Natural killer cell treated with Interleukin-12 subunit alpha and Interleukin-12 subunit beta and Interleukin-15 and Interleukin-18, amount 100 ng/mL, for 72 hours (primary cell): Measurements from ENCODE around the gene CFAP43. TPM values are rescaled to one million over a fixed set of nuclear protein-coding genes. Genes with fewer than 3 reads are reported as not detected.

Experiments used
- ATAC-seq, 2 donors: fragments of 150-1000 bp; cut with Tn5 transposase in 1 of 2; sonication (Bioruptor Pico), chemical (Tn5 transposase) in 1 of 2; 2 replicates each; pipeline ENCODE4 v1.10.0; 2021
- DNase-seq: peaks from one replicate; pipeline ENCODE4 v3.0.0; 2022; ENCODE audit warnings: low spot score
- H3K27ac Mint-ChIP-seq, 2 donors: 1 replicate in 1 of 2; 2 replicates in 1 of 2; pipeline ENCODE4 v1.8.0; 2022; ENCODE audit warnings: mixed read lengths in 2 of 2, mild to moderate bottlenecking in 1 of 2, moderate library complexity in 1 of 2
- H3K27me3 Mint-ChIP-seq, 2 donors: 1 replicate in 1 of 2; 2 replicates in 1 of 2; pipeline ENCODE4 v1.8.0; 2022; ENCODE audit warnings: mixed read lengths in 2 of 2
- H3K36me3 Mint-ChIP-seq: one replicate; pipeline ENCODE4 v1.8.0; 2022; ENCODE audit warnings: mixed read lengths
- H3K4me1 Mint-ChIP-seq, 2 donors: 1 replicate in 1 of 2; 2 replicates in 1 of 2; pipeline ENCODE4 v1.8.0; 2022; ENCODE audit warnings: low read depth in 2 of 2, mixed read lengths in 2 of 2, mild to moderate bottlenecking in 1 of 2
- H3K4me3 Mint-ChIP-seq: one replicate; pipeline ENCODE4 v1.8.0; 2022; ENCODE audit warnings: mixed read lengths
- H3K9me3 Mint-ChIP-seq: 2 replicates; pipeline ENCODE4 v1.8.0; 2022; ENCODE audit warnings: mixed read lengths
- total RNA-seq, 2 donors: library from RNA; stranded (reverse); gene quantifications; one replicate each; pipeline ENCODE4 v1.2.3, GENCODE V29; 2022

The CFAP43 gene
- total RNA-seq, 2 donors from 2014 or later: not detected

GRCh38 chr10:104122225-104123107, 109.7 kb downstream of the CFAP43 start:
- Mint-ChIP-seq H3K4me1 (peaks cover 26 to 28% of the 10 kb centered on the region in 2 donors), H3K27ac (peak overlapping the region; percentile 94 to 99), H3K27me3 (no peaks in the 10 kb centered on the region), H3K4me3 (peak overlapping the region; percentile 84), H3K9me3 (no peaks in the 10 kb centered on the region), H3K36me3 (no peaks in the 10 kb centered on the region)
- DNase-seq: no peak
- ATAC-seq: no peak

DNA sequence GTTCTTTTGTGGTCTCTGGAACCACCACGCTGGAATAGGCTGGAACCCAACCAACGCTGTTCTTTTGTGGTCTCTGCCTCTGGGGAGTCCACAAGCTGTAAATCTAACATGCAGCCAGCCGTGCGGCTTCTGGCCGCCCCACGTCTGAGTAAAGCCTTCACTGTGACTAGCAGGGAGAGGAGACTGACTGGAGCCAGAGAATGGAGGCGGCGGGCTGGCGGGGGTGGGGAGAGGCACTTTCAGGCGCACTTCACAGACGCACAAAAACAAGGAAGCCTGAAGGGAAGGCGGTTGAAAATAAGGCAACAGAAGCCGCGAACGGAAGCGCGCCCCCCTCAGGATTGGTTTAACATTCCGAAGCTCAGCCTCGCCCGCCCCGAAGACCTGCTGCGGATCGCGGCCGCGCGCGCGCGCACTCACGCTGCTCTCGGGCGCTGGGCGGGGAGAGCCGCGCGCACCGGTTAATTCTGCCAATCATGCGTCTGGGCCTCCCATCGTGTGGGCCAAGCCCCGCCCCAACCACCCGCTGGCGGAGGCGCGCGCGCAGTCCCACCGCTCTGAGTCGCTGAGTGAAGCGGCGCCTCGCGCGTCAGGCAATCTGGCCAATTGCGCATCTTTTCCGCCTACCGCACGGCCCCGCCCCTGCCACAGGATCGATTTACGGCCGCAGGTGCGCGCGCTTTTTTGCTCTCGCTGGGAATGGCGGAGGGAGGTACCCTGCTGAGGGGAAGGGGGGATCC, 110.5 kb downstream of the CFAP43 start, which contains the start of gene SFR1:
Gene SFR1, plus strand, starts transcription at position 687 of the 740 bp plus-strand sequence. Its CDS starts 13 bp downstream, at position 700.
- Mint-ChIP-seq H3K27me3 (peaks cover 0 to 3% of the 10 kb centered on the region in 2 donors), H3K9me3 (no peaks in the 10 kb centered on the region), H3K36me3 (no peaks in the 10 kb centered on the region), H3K27ac (peak within 1 kb of the TSS; percentile 94 to 99), H3K4me1 (peaks cover 25 to 26% of the 10 kb centered on the region in 2 donors), H3K4me3 (peak within 1 kb of the TSS; percentile 84)
- ATAC-seq (peak; percentile 97 to 98), DNase-seq (peak; percentile 100)

DNA sequence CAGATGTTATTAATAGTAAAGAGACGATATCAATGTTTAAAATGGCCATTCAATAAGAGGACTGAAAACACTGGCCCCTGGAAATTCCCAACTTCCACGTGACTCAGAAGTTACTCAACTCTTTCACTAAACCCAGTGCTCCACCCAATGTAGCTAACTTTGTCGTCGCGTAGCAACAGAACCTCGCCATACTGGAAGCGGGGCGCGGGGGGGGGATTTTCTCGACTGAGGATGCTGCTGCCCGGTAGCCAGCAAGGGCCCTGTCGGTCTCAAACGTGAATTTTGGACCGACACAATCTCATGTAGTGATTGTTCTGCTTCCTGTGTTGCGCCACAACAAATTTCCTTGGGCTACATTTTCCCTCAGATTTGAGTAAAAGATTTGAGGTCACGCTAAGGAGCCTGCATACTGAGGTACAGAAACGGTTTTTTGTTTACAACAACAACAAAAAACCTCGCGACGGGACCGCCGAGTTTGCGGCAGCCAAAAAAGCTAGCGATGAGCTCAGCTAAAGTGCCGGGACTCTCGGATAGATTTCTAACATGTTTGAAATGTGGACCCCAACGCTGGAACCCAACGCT, 111.2 kb downstream of the CFAP43 start:
- H3K27ac Mint-ChIP-seq: peak overlapping the region; percentile 94 to 99
- H3K27me3 Mint-ChIP-seq: peaks cover 0 to 3% of the 10 kb centered on the region in 2 donors
- peak; percentile 60 to 78 for ATAC-seq

GRCh38 chr10:104120512-104120902, 111.7 kb downstream of the CFAP43 start:
- peaks cover 25 to 26% of the 10 kb centered on the region in 2 donors for H3K4me1 Mint-ChIP-seq
- no peaks in the 10 kb centered on the region for H3K9me3 Mint-ChIP-seq
- ATAC-seq: no peak
- peak overlapping the region; percentile 94 to 99 for H3K27ac Mint-ChIP-seq
- no peaks in the 10 kb centered on the region for H3K36me3 Mint-ChIP-seq
- peaks cover 0 to 3% of the 10 kb centered on the region in 2 donors for H3K27me3 Mint-ChIP-seq
- DNase-seq: no peak
- peak overlapping the region; percentile 84 for H3K4me3 Mint-ChIP-seq

More for the DNA sequence above, 111.2 kb downstream of the CFAP43 start:
- Mint-ChIP-seq H3K36me3 (no peaks in the 10 kb centered on the region), H3K4me1 (peaks cover 25 to 26% of the 10 kb centered on the region in 2 donors), H3K4me3 (peak overlapping the region; percentile 84), H3K9me3 (no peaks in the 10 kb centered on the region)
- peak; percentile 95 for DNase-seq

GRCh38 chr10:104119996-104120395, 112.2 kb downstream of the CFAP43 start:
- ATAC-seq (no peak), DNase-seq (no peak)
- Mint-ChIP-seq H3K27ac (peak overlapping the region; percentile 94 to 99), H3K9me3 (no peaks in the 10 kb centered on the region), H3K4me1 (peaks cover 22 to 23% of the 10 kb centered on the region in 2 donors), H3K36me3 (no peaks in the 10 kb centered on the region), H3K4me3 (peak overlapping the region; percentile 84), H3K27me3 (peaks cover 0 to 5% of the 10 kb centered on the region in 2 donors)

DNA sequence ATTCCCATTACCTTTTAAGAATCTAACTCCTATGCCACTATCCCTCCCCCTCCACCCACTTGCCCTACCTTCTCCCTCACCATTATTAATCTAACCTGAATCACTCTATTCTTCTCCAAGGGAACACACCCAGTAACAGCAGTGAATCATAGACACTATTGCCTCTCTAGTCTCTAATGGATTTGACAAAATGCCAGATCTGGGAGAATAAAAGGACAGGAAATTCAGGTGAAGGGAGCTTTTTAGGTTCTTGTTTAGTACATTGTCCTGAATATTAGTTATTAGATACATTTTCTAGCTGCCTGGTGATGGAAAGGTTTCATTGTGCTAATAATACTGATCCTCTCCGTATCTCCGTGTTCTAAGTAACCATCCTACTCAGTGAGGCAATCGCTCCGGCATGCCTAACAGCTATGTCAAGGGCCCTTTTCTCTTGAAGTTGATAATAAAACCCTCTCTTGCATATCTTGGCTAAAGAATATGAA, 114.3 kb downstream of the CFAP43 start:
- Mint-ChIP-seq H3K4me1 (peaks cover 13 to 16% of the 10 kb centered on the region in 2 donors), H3K9me3 (no peaks in the 10 kb centered on the region), H3K27ac (no peak overlapping the region), H3K36me3 (no peaks in the 10 kb centered on the region), H3K4me3 (no peak overlapping the region), H3K27me3 (peaks cover 5 to 6% of the 10 kb centered on the region in 2 donors)
- ATAC-seq (no peak), DNase-seq (no peak)

DNA sequence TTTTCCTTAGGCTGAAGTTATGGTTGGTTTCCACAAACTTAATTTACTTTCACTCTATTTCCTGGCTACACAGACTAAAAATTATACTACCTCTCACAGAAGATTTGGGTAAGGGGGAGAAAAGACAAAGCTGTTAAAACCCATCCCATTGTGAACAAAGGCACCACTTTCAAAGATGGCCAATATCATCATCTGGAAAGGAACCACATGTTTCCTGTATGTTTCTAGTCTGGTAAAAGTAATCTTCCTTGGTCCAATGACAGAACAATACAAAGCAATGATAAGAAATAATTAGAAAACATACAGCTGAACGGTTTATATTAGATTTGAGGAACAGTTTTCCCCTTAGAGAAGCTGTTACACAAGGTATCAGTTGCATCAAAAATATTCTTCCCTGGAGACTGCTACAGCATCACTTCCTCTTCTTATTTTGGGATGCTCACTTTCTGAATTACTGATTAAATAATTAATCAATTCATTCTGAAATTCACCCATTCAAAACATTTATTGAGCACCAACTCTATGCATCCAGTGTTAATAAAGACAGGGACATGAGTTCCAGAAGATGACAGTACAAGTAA, 118.7 kb downstream of the CFAP43 start:
- DNase-seq (no peak), ATAC-seq (no peak)
- peaks cover 17 to 29% of the 10 kb centered on the region in 2 donors for H3K27me3 Mint-ChIP-seq
- H3K4me1 Mint-ChIP-seq: peaks cover 0 to 9% of the 10 kb centered on the region in 2 donors
- H3K36me3 Mint-ChIP-seq: no peaks in the 10 kb centered on the region
- no peaks in the 10 kb centered on the region for H3K9me3 Mint-ChIP-seq
- no peak overlapping the region for H3K27ac Mint-ChIP-seq
- H3K4me3 Mint-ChIP-seq: no peak overlapping the region

GRCh38 chr10:104109908-104110662, 122.1 kb downstream of the CFAP43 start:
- no peaks in the 10 kb centered on the region for H3K9me3 Mint-ChIP-seq
- peaks cover 0 to 9% of the 10 kb centered on the region in 2 donors for H3K4me1 Mint-ChIP-seq
- no peak overlapping the region for H3K27ac Mint-ChIP-seq
- no peak for DNase-seq
- H3K4me3 Mint-ChIP-seq: no peak overlapping the region
- no peak for ATAC-seq
- H3K36me3 Mint-ChIP-seq: no peaks in the 10 kb centered on the region
- peaks cover 12 to 29% of the 10 kb centered on the region in 2 donors for H3K27me3 Mint-ChIP-seq

GRCh38 chr10:104104926-104105325, 127.2 kb downstream of the CFAP43 start:
- H3K4me1 Mint-ChIP-seq: peaks cover 4 to 5% of the 10 kb centered on the region in 2 donors
- no peak for DNase-seq
- no peak overlapping the region for H3K4me3 Mint-ChIP-seq
- peaks cover 7 to 8% of the 10 kb centered on the region in 2 donors for H3K27me3 Mint-ChIP-seq
- no peak overlapping the region for H3K27ac Mint-ChIP-seq
- no peaks in the 10 kb centered on the region for H3K36me3 Mint-ChIP-seq
- ATAC-seq: no peak
- H3K9me3 Mint-ChIP-seq: no peaks in the 10 kb centered on the region

DNA sequence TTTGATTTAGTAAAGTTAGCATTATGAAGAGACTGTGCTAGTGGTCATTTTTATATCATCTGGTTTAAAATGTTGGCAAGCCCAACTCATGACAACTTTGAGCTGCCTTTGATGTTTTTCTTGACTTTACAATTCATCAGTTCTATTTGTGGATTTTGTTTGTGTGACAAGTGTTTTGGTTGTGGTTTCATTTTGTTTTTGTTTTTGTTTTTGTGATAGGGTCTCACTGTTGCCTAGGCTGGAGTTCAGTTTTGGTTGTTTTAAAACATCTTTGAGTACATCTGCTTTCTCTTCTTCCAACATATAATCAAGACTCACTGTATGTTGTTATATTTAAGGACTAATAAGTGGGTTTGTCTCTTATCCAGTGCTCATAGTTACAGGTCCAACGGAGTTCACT, 127.7 kb downstream of the CFAP43 start:
- Mint-ChIP-seq H3K36me3 (no peaks in the 10 kb centered on the region), H3K9me3 (no peaks in the 10 kb centered on the region), H3K27me3 (peaks cover 5 to 7% of the 10 kb centered on the region in 2 donors), H3K4me1 (peaks cover 0 to 5% of the 10 kb centered on the region in 2 donors), H3K27ac (no peak overlapping the region), H3K4me3 (no peak overlapping the region)
- DNase-seq (no peak), ATAC-seq (no peak)

DNA sequence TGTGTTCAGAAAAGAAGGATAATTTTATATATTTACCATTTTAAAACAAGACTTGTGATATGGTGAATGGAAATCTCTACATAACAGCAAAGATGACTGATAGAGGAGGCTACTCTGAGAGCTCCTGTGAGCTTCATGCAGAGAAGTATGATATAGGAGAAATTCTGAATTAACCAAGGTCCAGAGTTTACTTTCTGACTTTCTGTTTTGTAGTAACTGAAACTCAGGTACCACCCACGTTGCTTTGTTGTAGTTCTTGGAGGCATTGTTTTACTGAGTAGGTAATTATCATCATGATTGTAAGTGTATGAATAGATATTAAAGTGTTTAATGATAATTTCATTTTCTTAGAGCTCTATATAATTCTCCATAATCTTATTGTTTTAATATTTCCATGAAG, 128.2 kb downstream of the CFAP43 start:
- Mint-ChIP-seq H3K4me3 (no peak overlapping the region), H3K36me3 (no peaks in the 10 kb centered on the region), H3K4me1 (peaks cover 0 to 5% of the 10 kb centered on the region in 2 donors), H3K9me3 (no peaks in the 10 kb centered on the region), H3K27me3 (peaks cover 5 to 7% of the 10 kb centered on the region in 2 donors), H3K27ac (no peak overlapping the region)
- DNase-seq (no peak), ATAC-seq (no peak)

DNA sequence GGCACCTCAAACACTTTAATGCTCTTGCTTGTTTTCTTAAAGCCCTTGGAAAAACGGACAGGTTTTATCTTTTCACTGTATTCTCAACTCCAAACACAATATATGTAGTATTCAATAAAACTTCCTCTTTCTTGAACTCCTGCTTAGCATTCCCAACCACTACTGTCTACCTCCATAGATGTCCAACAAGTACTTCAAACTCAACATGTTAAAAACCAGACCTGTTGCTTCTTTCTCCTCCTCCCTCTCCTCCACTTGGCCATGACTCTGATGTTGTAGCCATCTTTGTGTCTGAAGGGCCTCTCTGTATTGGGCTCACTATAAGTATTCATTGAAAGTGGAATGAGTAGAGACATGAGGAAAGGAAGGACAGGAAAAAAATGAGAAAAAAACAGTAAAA, 130.3 kb downstream of the CFAP43 start:
- H3K4me1 Mint-ChIP-seq: peaks cover 0 to 5% of the 10 kb centered on the region in 2 donors
- no peak for DNase-seq
- no peak overlapping the region for H3K27ac Mint-ChIP-seq
- no peaks in the 10 kb centered on the region for H3K9me3 Mint-ChIP-seq
- no peak overlapping the region for H3K4me3 Mint-ChIP-seq
- no peaks in the 10 kb centered on the region for H3K36me3 Mint-ChIP-seq
- ATAC-seq: no peak
- peaks cover 5 to 7% of the 10 kb centered on the region in 2 donors for H3K27me3 Mint-ChIP-seq
